GM23248 (cell line): ENCODE data around the gene FOXRED2.

Experiments used
- EZH2 ChIP-seq: fragments of 200-600 bp; sonication (generic); IDR thresholded peaks from 2 replicates; pipeline ENCODE4 v1.6.1; 2018; ENCODE audit warnings: antibody characterized with exemption, mild to moderate bottlenecking; ENCODE audit not compliant: insufficient read depth, poor library complexity, severe bottlenecking
- EZH2phosphoT487 ChIP-seq: fragments of 200-600 bp; sonication (generic); IDR thresholded peaks from 2 replicates; pipeline ENCODE4 v1.6.1; 2018; ENCODE audit warnings: antibody characterized with exemption, moderate library complexity, mild to moderate bottlenecking, low read depth; ENCODE audit not compliant: insufficient read depth

GRCh38 chr22:36550701-36551495, 44.1 kb upstream of the FOXRED2 start:
- no peak for TF ChIP-seq EZH2
- TF ChIP-seq EZH2phosphoT487, result no peak
